COLO829 (cell line): ENCODE data around the gene ALOX5.
"Not testable (repeated sequence)": the region's sequence is repeated elsewhere in the genome, so short reads cannot be mapped to it uniquely, and the experiment has no call there.

ENCODE experiments used
- DNase-seq: peaks from one replicate; pipeline ENCODE4 v3.0.0; 2012; ENCODE audit warnings: low spot score

ALOX5 gene

DNA sequence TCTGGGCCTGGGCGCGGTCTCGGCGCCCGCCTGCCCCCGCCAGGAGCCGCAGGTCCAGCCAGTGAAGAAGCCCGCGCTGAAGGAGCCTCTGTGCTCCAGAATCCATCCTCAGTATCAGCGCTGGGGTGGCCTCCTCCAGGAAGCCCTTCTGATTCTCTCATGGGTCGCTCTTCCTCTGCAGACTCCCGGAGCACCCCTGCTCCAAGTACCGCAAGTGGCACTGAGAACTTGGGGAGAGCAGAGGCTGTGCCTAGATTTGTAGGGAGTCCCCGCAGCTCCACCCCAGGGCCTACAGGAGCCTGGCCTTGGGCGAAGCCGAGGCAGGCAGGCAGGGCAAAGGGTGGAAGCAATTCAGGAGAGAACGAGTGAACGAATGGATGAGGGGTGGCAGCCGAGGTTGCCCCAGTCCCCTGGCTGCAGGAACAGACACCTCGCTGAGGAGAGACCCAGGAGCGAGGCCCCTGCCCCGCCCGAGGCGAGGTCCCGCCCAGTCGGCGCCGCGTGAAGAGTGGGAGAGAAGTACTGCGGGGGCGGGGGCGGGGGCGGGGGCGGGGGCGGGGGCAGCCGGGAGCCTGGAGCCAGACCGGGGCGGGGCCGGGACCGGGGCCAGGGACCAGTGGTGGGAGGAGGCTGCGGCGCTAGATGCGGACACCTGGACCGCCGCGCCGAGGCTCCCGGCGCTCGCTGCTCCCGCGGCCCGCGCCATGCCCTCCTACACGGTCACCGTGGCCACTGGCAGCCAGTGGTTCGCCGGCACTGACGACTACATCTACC, at the start of gene ALOX5:
Gene ALOX5, plus strand, starts transcription at position 641 of the 774 bp plus-strand sequence. Its CDS starts 64 bp downstream, at position 705.
- DNase-seq: no peak

DNA sequence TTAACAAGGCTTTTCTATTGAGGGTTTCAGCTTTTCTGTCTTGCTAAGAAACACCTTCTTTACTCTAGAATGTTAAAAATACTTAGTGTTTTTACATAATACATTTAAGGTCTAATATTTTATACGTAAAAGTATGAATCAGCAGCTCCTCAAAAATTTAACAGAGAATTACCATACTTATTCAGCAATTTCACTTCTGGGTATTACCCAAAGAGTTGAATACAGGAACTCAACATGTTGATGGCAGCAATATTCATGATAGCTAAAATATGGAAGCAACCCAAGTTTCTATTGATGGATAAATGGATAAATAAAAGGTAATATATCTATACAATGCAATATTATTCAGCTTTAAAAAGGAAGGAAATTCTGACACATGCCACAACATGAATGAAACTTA, 48.9 kb upstream of the ALOX5 start:
- no peak for DNase-seq

DNA sequence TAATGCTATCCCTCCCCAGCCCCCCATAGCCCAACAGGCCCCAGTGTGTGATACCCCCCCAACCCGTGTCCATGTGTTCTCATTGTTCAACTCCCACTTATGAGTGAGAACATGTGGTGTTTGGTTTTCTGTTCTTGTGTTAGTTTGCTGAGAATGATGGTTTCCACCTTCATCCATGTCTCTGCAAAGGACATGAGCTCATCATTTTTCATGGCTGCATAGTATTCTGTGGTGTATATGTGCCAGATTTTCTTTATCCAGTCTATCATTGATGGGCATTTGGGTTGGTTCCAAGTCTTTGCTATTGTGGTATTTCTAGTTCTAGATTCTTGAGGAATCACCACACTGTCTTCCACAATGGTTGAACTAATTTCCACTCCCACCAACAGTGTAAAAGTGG, 47.2 kb upstream of the ALOX5 start:
- not testable (repeated sequence) for DNase-seq

- not testable (repeated sequence) for DNase-seq
Measured at GRCh38 chr10:45331824-45332223, 42.2 kb upstream of the ALOX5 start.

DNA sequence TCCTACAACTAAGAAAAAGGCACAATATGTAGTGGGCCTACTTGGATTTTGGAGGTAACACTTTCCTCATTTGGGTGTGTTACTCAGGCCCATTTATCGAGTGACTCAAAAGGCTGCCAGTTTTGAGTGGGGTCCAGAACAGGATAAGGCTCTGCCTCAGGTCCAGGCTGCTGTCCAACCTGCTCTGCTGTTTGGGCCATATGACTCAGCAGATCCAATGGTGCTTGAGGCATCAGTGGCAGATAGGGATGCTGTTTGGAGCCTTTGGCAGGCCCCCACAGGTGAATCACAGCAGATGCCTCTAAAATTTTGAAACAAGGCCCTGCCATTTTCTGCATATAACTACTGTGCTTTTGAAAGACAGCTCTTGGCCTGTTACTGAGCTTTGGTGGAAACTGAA, 34.1 kb upstream of the ALOX5 start:
- DNase-seq: no peak

DNA sequence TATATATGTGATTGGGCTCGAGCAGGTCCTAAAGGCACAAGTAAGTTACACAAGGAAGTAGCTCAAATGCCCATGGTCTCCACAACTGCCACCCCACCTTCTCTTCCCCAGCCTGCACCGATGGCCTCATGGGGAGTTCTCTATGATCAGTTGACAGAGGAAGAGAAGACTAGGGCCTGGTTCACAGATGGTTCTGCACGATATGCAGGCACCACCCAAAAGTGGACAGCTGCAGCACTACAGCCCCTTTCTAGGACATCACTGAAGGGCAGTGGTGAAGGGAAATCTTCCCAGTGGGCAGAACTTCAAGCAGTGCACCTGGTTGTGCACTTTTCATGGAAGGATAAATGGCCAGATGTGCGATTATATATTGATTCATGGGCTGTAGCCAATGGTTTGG, 33.6 kb upstream of the ALOX5 start:
- not testable (repeated sequence) for DNase-seq

DNA sequence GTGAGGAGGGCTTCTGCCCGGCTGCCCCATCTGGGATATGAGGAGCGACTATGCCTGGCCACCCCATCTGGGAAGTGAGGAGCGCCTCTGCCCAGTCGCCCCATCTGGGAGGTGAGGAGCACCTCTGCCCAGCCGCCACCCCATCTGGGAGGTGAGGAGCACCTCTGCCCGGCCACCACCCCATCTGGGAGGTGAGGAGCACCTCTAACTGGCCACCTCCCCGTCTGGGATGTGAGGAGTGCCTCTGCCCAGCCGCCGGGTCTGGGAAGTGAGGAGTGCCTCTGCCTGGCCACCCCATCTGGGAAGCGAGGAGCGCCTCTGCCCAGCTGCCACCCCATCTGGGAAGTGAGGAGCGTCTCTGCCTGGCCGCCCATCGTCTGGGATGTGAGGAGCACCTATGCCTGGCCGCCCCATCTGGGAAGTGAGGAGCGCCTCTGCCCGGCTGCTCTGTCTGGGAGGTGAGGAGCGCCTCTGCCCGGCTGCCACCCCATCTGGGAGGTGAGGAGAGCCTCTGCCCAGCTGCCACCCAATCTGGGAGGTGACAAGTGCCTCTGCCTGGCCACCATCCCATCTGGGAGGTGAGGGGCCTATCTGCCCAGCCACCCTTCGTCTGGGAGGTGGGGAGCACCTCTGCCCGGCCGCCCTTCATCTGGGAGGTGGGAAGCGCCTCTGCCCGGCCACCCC, 27.2 kb upstream of the ALOX5 start:
- not testable (repeated sequence) for DNase-seq

DNA sequence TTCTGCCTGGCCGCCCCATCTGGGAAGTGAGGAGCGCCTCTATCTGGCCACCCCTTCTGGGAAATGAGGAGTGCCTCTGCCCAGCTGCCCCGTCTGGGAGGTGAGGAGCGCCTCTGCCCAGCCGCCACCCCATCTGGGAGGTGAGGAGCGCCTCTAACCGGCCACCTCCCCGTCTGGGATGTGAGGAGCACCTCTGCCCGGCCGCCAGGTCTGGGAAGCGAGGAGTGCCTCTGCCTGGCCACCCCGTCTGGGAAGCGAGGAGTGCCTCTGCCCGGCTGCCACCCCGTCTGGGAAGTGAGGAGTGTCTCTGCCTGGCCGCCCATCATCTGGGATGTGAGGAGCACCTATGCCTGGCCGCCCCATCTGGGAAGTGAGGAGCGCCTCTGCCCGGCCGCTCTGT, 26.6 kb upstream of the ALOX5 start:
- not testable (repeated sequence) for DNase-seq

DNA sequence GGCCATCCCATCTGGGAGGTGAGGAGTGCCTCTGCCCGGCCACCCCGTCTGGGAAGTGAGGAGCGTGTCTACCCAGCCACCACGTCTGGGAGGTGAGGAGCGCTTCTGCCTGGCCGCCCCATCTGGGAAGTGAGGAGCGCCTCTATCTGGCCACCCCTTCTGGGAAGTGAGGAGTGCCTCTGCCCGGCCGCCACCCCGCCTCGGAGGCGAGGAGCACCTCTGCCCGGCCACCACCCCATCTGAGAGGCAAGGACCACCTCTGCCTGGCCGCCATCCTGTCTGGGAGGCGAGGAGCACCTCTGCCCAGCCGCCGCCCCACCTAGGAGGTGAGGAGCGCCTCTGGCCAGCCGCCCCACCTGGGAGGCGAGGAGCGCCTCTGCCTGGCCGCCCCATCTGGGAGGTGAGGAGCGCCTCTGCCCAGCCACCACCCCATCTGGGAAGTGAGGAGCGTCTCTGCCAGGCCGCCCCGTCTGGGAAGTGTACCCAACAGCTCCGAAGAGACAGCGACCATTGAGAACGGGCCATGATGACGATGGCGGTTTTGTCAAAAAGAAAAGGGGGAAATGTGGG, 25.7 kb upstream of the ALOX5 start:
- not testable (repeated sequence) for DNase-seq

- DNase-seq: no peak
Measured at GRCh38 chr10:45353186-45353585, 20.8 kb upstream of the ALOX5 start.

GRCh38 chr10:45354261-45354660, 19.8 kb upstream of the ALOX5 start:
- DNase-seq: no peak

DNA sequence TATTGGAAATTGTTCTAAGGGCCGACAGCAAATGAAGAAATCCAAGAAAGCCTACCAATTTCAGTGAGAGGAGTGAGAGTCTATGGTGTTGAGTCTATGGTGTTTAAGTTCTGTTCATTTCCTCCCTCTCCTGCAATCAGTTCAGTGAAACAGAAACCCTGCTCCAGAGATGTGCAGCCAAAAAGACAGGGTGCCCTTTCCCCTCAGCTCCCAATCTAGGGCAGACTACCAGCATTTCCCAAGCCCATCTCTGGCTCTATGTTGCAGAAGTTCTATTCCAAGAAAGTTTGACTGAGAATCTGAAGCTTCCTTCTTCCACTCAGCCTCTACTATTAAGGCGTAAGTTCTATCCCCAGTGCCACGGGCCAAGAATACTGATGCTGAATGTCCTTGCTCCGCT, 18.5 kb upstream of the ALOX5 start:
- no peak for DNase-seq

DNA sequence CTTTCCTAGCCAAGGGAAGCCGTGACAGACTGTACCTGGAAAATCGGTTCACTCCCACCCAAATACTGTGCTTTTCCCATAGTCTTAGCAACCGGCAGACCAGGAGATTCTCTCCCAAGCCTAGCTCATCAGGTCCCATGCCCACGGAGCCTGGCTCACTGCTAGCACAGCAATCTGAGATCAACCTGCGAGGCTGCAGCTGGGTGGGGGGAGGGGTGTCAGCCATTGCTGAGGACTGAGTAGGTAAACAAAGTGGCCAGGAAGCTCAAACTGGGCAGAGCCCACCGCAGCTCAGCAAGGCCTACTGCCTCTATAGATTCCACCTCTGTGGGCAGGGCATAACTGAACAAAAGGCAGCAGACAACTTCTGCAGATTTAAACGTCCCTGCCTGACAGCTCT, 15.1 kb upstream of the ALOX5 start:
- not testable (repeated sequence) for DNase-seq

GRCh38 chr10:45361983-45362799, 11.8 kb upstream of the ALOX5 start:
- not testable (repeated sequence) for DNase-seq

GRCh38 chr10:45367643-45368042, 6.4 kb upstream of the ALOX5 start:
- DNase-seq: not testable (repeated sequence)

- DNase-seq: no peak
Measured at GRCh38 chr10:45368181-45368580, 5.8 kb upstream of the ALOX5 start.

DNA sequence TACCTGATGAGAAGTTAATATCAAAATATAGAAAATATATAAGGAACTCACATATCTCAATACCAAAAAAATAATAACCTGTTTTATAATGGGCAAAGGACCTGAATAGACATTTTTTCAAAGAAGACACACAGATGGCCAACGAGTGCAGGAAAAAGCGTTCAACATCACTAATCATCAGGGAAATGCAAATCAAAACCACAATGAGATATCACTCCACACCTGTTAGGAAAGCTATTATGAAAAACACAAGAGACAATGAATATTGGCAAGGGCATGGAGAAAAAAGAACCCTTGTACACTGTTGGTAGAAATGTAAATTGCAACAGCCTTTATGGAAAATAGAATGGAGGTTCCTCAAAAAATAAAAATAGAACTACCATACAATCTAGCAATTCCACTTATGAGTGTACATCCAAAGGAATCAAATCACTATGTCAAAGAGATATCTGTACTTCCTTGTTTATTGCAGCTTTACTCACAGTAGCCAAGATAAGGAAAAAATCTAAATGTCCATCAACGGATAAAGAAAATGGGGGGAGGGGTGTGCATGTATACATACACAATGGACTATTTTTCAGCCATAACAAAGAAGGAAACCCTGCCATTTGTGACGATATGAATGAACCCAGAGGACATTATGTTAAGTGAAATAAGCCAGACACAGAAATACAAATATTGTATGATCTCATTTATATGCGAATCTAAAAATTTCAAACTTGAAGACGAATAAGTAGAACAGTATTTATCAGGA, 3.6 kb upstream of the ALOX5 start:
- no peak for DNase-seq

DNA sequence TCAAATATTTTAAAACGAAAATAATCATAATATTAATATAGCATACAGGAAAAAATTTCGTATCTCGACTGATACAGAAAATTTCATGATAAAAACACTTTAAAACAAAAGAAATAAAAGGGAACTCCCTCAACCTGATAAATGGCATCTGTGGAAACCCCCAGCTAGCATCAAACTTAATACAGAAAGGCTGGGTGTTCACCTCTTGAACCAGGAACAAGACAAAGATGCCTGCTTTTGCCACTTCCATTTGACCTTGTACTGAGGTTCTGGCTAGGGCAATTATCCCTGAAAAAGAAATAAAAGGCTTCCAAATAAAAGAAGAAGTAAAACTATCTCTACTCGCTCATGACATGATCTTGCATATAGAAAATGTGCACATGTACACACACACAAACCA, 2.5 kb upstream of the ALOX5 start:
- no peak for DNase-seq

DNA sequence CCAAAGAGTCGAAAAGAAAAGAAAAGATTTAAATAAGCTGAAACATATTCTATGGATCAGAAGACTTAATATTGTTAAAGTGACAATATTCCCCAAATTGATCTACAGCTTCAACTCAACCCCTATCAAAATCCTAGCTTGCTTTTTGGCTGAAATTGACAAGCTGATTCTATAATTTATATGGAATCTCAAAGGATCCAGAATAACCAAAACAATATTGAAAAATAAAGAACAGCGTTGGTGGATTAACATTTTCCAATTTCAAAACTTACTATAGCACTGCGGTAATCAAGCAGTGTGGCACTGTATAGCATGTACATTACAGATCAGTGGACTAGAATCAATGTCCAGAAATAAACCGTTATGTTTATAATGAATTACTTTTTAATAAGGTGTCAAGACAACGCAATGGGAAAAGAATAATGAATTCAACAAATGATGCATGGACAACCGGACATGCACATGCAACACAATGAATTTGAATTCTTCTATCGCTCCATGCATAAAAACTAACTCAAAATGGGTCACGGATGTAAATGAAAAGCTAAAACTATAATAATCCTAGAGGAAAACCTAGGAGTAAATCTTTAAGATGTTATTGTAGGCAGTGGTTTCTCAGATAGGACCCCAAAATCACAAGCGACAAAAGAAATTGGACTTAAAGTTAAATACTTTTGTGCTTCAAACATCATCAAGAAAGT, 1.6 kb upstream of the ALOX5 start:
- no peak for DNase-seq

DNA sequence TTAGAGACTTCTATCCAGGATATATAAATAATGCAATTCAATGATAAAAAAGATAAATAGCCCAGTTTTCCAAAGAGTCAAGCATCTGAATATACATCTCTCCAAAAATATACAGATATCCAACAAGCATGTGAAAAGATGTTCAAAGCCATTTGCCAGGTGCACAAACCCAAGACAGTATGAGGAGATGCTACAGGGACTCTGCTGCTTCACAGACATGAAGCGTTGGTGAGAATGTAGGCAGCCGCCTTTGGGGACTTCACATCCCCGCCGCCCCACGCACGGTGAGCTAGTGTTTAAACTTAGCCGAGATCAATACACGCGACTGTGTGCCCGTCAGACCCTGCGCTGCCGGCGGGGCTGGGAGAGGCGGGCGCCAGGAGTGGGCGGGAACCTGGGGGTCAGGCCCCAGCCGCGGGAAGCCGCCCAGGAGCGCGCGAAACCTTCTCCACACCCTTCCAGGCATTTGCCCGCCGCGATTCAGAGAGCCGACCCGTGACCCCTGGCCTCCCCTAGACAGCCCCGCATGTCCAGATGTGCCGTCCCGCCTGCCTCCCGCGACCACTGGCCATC, 927 bp upstream of the ALOX5 start:
- DNase-seq: no peak
